Renal pelvis (tissue), 4 donors: ENCODE results near the gene RAC3. TPM values are rescaled to one million over a fixed set of nuclear protein-coding genes. Genes with fewer than 3 reads are reported as not detected.
A peak's percentile ranks its signal among the peaks of the same experiment; 100 is the strongest.

Experiments
- DNase-seq: peaks from one replicate; pipeline ENCODE4 v3.0.0-alpha.2; 2013
- polyA plus RNA-seq, 3 donors: library from polyadenylated mRNA; unstranded; fragments of 120-200 nt; gene quantifications; one replicate each; pipeline ENCODE4 v1.2.1, GENCODE V29; 2013; ENCODE audit not compliant: insufficient read length in 3 of 3

Gene RAC3
- polyA plus RNA-seq, 3 donors = 13.4 to 17.1 (median 14.6) TPM

GRCh38 chr17:82021900-82022309 is 9.6 kb upstream of the RAC3 start:
- no peak for DNase-seq

GRCh38 chr17:82022310-82022980 is 9.0 kb upstream of the RAC3 start, which contains the start of gene CENPX:
Gene CENPX (minus strand): TSS chr17:82022878. CDS start chr17:82022861, 17 bp downstream.
- DNase-seq = no peak

- DNase-seq = peak; percentile 99
Measured at GRCh38 chr17:82022981-82023446, 8.5 kb upstream of the RAC3 start, which contains the start of gene LRRC45. Gene LRRC45 (plus strand): TSS chr17:82023305. CDS start chr17:82023644, 339 bp downstream.

GRCh38 chr17:82023447-82024241 is 7.8 kb upstream of the RAC3 start:
- no peak for DNase-seq

GRCh38 chr17:82024859-82025258 is 6.6 kb upstream of the RAC3 start:
- no peak for DNase-seq

GRCh38 chr17:82025401-82026107 is 5.9 kb upstream of the RAC3 start:
- no peak for DNase-seq

- DNase-seq = no peak
Measured at GRCh38 chr17:82028246-82028645, 3.2 kb upstream of the RAC3 start.

- DNase-seq = no peak
Measured at GRCh38 chr17:82028966-82029365, 2.5 kb upstream of the RAC3 start.

- DNase-seq = no peak
Measured at GRCh38 chr17:82029391-82029790, 2.1 kb upstream of the RAC3 start.

- DNase-seq = no peak
Measured at GRCh38 chr17:82029990-82030469, 1.4 kb upstream of the RAC3 start.

- no peak for DNase-seq
Measured at GRCh38 chr17:82030470-82031302, 792 bp upstream of the RAC3 start.

GRCh38 chr17:82031885-82032627 is 578 bp downstream of the RAC3 start:
- DNase-seq = no peak

GRCh38 chr17:82033359-82034085 is 2.0 kb downstream of the RAC3 start:
- no peak for DNase-seq

- no peak for DNase-seq
Measured at GRCh38 chr17:82034371-82035011, 3.0 kb downstream of the RAC3 start.

GRCh38 chr17:82035488-82035887 is 4.0 kb downstream of the RAC3 start:
- no peak for DNase-seq

- no peak for DNase-seq
Measured at GRCh38 chr17:82035956-82036633, 4.6 kb downstream of the RAC3 start.

- no peak for DNase-seq
Measured at GRCh38 chr17:82036634-82037091, 5.2 kb downstream of the RAC3 start.

GRCh38 chr17:82037092-82037888 is 5.8 kb downstream of the RAC3 start, which contains the start of gene DCXR:
Gene DCXR (minus strand): TSS chr17:82037697. CDS start chr17:82037682, 15 bp downstream.
- DNase-seq = peak; percentile 97
